B cell (primary cell): ENCODE data around the gene IRF2BP1. TPM values are rescaled to one million over a fixed set of nuclear protein-coding genes. Genes with fewer than 3 reads are reported as not detected.

Source experiments
- ATAC-seq: fragments of 200-7000 bp; cut with Tn5 transposase; one replicate; pipeline ENCODE4 v1.10.0; 2021; ENCODE audit warnings: low read depth, mild to moderate bottlenecking, moderate number of reproducible peaks, moderate library complexity
- CTCF ChIA-PET: fragments of 350-600 bp; sonication (Branson Sonifier 250); formaldehyde crosslinking; loops from one replicate; lab custom pipeline; 2021; ENCODE audit warnings: antibody characterized with exemption, inconsistent platforms; lab: Charles Lee
- POLR2A ChIA-PET: fragments of 350-600 bp; sonication (Branson Sonifier 250); formaldehyde crosslinking; loops from one replicate; lab custom pipeline; 2021; ENCODE audit warnings: antibody characterized with exemption; lab: Charles Lee
- DNase-seq: peaks from one replicate; pipeline ENCODE4 v3.0.0; 2013
- H2AFZ ChIP-seq: 2 replicates; pipeline ENCODE4 v1.6.1; 2012; ENCODE audit warnings: mild to moderate bottlenecking, low read depth, low read length; ENCODE audit not compliant: insufficient read depth, poor library complexity, severe bottlenecking
- H3K27ac ChIP-seq, 2 donors: 1 replicate in 1 of 2; 2 replicates in 1 of 2; pipeline ENCODE4 v1.5.1; 2012 to 2013; ENCODE audit warnings: low read length in 2 of 2, mild to moderate bottlenecking in 2 of 2, moderate library complexity in 1 of 2
- H3K27me3 ChIP-seq, 4 experiments: fragments of 200-600 bp in 1 of 4; sonication (generic) in 1 of 4; replicated peaks in 1 of 4; 1 replicate in 2 of 4; 2 replicates in 2 of 4; pipeline versions ENCODE4 v1.6.1 to v1.7.0; 2013 to 2016; ENCODE audit warnings: low read length in 3 of 4, mild to moderate bottlenecking in 2 of 4, mixed read lengths in 1 of 4, moderate library complexity in 1 of 4; ENCODE audit not compliant: insufficient read depth in 4 of 4, control insufficient read depth in 3 of 4; ENCODE audit errors: control extremely low read depth in 1 of 4
- H3K36me3 ChIP-seq, 2 experiments: replicated peaks in 1 of 2; 1 replicate in 1 of 2; 2 replicates in 1 of 2; pipeline versions ENCODE4 v1.6.1 to v1.7.1; 2013; ENCODE audit warnings: low read length in 1 of 2; ENCODE audit not compliant: insufficient read depth in 2 of 2, control insufficient read depth in 1 of 2; ENCODE audit errors: control extremely low read depth in 1 of 2, extremely low read depth in 1 of 2
- H3K4me1 ChIP-seq, 2 donors: fragments of 200-600 bp in 1 of 2; sonication (generic) in 1 of 2; 1 replicate in 1 of 2; 2 replicates in 1 of 2; pipeline versions ENCODE4 v1.5.1 to v1.6.1; 2013 to 2017; ENCODE audit warnings: low read length in 2 of 2; ENCODE audit not compliant: control insufficient read depth in 2 of 2, insufficient read depth in 2 of 2
- H3K4me2 ChIP-seq: replicated peaks from 2 replicates; pipeline ENCODE3; 2012; ENCODE audit warnings: mild to moderate bottlenecking, low read depth, low read length; ENCODE audit not compliant: poor library complexity, severe bottlenecking
- H3K4me3 ChIP-seq, 5 experiments: fragments of 200-600 bp in 1 of 5; sonication (generic) in 1 of 5; 1 replicate in 3 of 5; 2 replicates in 2 of 5; pipeline versions ENCODE4 v1.5.1 to v1.7.0; 2011 to 2016; ENCODE audit warnings: low read length in 4 of 5, mild to moderate bottlenecking in 4 of 5, low read depth in 2 of 5, control low read depth in 1 of 5, moderate library complexity in 1 of 5; ENCODE audit not compliant: insufficient read depth in 1 of 5; ENCODE audit errors: control extremely low read depth in 1 of 5, extremely low read depth in 1 of 5
- H3K79me2 ChIP-seq: fragments of 200-600 bp; sonication (generic); one replicate; pipeline ENCODE4 v1.6.0; 2016; ENCODE audit warnings: low read length; ENCODE audit not compliant: control insufficient read depth, insufficient read depth
- H3K9ac ChIP-seq: fragments of 200-600 bp; sonication (generic); 2 replicates; pipeline ENCODE4 v1.6.1; 2017; ENCODE audit warnings: mild to moderate bottlenecking, low read length, moderate library complexity
- H3K9me3 ChIP-seq, 3 donors: one replicate each; pipeline versions ENCODE4 v1.6.1 to v1.7.1; 2013; ENCODE audit warnings: low read length in 2 of 3; ENCODE audit not compliant: control insufficient read depth in 2 of 3, insufficient read depth in 1 of 3; ENCODE audit errors: control extremely low read depth in 1 of 3
- H4K20me1 ChIP-seq: 2 replicates; pipeline ENCODE4 v1.6.0; 2012; ENCODE audit warnings: mild to moderate bottlenecking, low read length; ENCODE audit not compliant: insufficient read depth, control insufficient read depth, poor library complexity, severe bottlenecking
- H3K27ac Mint-ChIP-seq: one replicate; pipeline ENCODE4 v1.8.0; 2021; ENCODE audit warnings: mixed read lengths
- H3K27me3 Mint-ChIP-seq: one replicate; pipeline ENCODE4 v1.8.0; 2021; ENCODE audit warnings: mixed read lengths
- H3K4me1 Mint-ChIP-seq: one replicate; pipeline ENCODE4 v1.8.0; 2021; ENCODE audit warnings: mixed read lengths
- H3K4me3 Mint-ChIP-seq: one replicate; pipeline ENCODE4 v1.8.0; 2021; ENCODE audit warnings: mixed read lengths
- H3K9me3 Mint-ChIP-seq: one replicate; pipeline ENCODE4 v1.8.0; 2022; ENCODE audit warnings: mixed read lengths; ENCODE audit not compliant: insufficient read depth
- CTCF ChIP-seq: fragments of 200-600 bp; IDR thresholded peaks from one replicate; pipeline ENCODE4 v1.8.0; 2022; ENCODE audit warnings: antibody characterized with exemption, mild to moderate bottlenecking
- EZH2 ChIP-seq: IDR thresholded peaks from 2 replicates; pipeline ENCODE4 v1.6.1; 2012; ENCODE audit warnings: borderline replicate concordance, low read depth, mild to moderate bottlenecking, moderate library complexity, low read length; ENCODE audit not compliant: insufficient read depth, poor library complexity, severe bottlenecking
- WGBS: methylation state at CpG from one replicate; pipeline ENCODE4 v1.1.5; 2013; ENCODE audit warnings: missing lambda C conversion rate; ENCODE audit not compliant: insufficient coverage; 5-methylcytosine and 5-hydroxymethylcytosine counted together
- intact Hi-C: fragments of 100-400 bp; cut with micrococcal nuclease; formaldehyde crosslinking; loops from one replicate; pipeline ENCODE4 v1.10.0; 2022
- polyA plus RNA-seq: library from polyadenylated mRNA; depleted of rRNA; stranded (reverse); fragments of >200 nt; gene quantifications from 2 replicates; pipeline ENCODE4 v1.2.3, GENCODE V29; 2012
- total RNA-seq, 2 donors: library from RNA; stranded (reverse); fragments of 120-200 nt in 1 of 2; gene quantifications; 1 replicate in 1 of 2; 2 replicates in 1 of 2; pipeline versions ENCODE4 v1.2.3 to v1.2.4, GENCODE V29; 2013 to 2022

Gene IRF2BP1
- total and polyA plus RNA-seq, 2 donors (not counting 1 experiment from before 2014, with no cell fraction given), result 14.9 to 33.9 TPM

- 96% methylated on average over 5 of the region's 6 CpGs for WGBS
- no peak for TF ChIP-seq EZH2
- TF ChIP-seq CTCF, result no peak
- Histone ChIP-seq H3K27me3 (no peaks in the 10 kb centered on the region), H3K36me3 (peaks cover 0 to 5% of the 10 kb centered on the region in 2 experiments), H3K27ac (no peak overlapping the region), H3K9me3 (peaks cover 0 to 2% (median 0%) of the 10 kb centered on the region in 3 donors), H3K79me2 (peaks cover 13% of the 10 kb centered on the region), H3K4me3 (no peak overlapping the region), H3K4me2 (no peak overlapping the region), H2AFZ (no peak overlapping the region), H4K20me1 (peaks cover 14% of the 10 kb centered on the region), H3K4me1 (peaks cover 11 to 20% of the 10 kb centered on the region in 2 donors), H3K9ac (no peak overlapping the region)
- DNase-seq, result no peak
- Mint-ChIP-seq H3K4me1 (peaks cover 19% of the 10 kb centered on the region), H3K4me3 (no peak overlapping the region), H3K27me3 (no peaks in the 10 kb centered on the region), H3K9me3 (no peaks in the 10 kb centered on the region), H3K27ac (no peak overlapping the region)
- POLR2A ChIA-PET, result no interaction called here
- intact Hi-C loops, result loop anchor here (5.0 kb wide), 1 partner anchor 382 kb away; the partner anchor contains the start of gene VASP
- CTCF ChIA-PET, result no interaction called here
- ATAC-seq, result no peak
Observed at GRCh38 chr19:45889210-45889885, 3.4 kb upstream of the IRF2BP1 start.

DNA sequence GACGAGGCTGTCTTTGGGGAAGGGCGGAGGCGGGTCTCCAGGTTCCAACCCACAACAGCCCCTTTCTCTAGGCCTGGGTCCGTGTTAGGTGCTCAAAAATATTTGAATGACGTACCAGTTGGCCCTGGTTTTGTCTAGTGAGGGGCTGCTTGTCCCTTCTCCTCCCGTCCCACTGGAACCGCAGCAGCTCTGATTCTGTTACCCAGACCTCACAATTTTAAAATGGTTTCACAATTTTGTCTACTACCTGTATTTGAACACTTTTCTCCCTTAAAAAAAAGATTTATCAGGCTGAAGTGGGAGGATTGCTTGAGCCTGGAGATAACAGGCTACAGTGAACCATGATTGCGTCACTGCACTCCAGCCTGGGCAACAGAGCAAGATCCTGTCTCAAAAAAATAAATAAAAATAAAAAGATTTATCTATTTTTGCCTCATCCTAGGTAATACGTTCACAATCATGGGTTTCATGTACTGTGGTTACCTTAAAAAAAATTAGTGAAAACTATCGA, 1.3 kb upstream of the IRF2BP1 start:
- H3K9me3 ChIP-seq, result peaks cover 0 to 2% (median 0%) of the 10 kb centered on the region in 3 donors
- intact Hi-C loops, result loop anchor here (5.0 kb wide), 1 partner anchor 380 kb away; the partner anchor contains the start of gene VASP
- peak overlapping the region; percentile 74 for H3K9ac ChIP-seq
- DNase-seq (no peak), ATAC-seq (no peak)
- peak overlapping the region; percentile 90 for H2AFZ ChIP-seq
- peak overlapping the region; percentile 94 for H3K27ac Mint-ChIP-seq
- H3K36me3 ChIP-seq, result peaks cover 0 to 5% of the 10 kb centered on the region in 2 experiments
- peaks cover 29% of the 10 kb centered on the region for H3K79me2 ChIP-seq
- CTCF ChIA-PET, result interaction anchor here (0.7 to 3.4 kb wide), 3 partner anchors 15 to 71 kb away, joined by 3 to 24 read pairs (median 4); partner anchors contain the start of genes FOXA3, MYPOP and SYMPK
- TF ChIP-seq EZH2, result no peak
- TF ChIP-seq CTCF, result no peak
- H3K27me3 Mint-ChIP-seq, result no peaks in the 10 kb centered on the region
- 50% methylated on average over 2 of the region's 10 CpGs for WGBS
- POLR2A ChIA-PET, result interaction anchor here (1.3 to 2.9 kb wide), 2 partner anchors 15 to 24 kb away, joined by 5 to 33 read pairs; partner anchors contain the start of genes MYPOP and SYMPK
- H3K27me3 ChIP-seq, result no peaks in the 10 kb centered on the region
- peaks cover 32% of the 10 kb centered on the region for H4K20me1 ChIP-seq
- peak overlapping the region; percentile 95 for H3K4me3 Mint-ChIP-seq
- no peaks in the 10 kb centered on the region for H3K9me3 Mint-ChIP-seq
- peak overlapping the region; percentile 83 to 90 for H3K27ac ChIP-seq
- peaks cover 24 to 39% of the 10 kb centered on the region in 2 donors for H3K4me1 ChIP-seq
- peak overlapping the region in 4 of 5 experiments; percentile 68 to 86 (median 76) for H3K4me3 ChIP-seq
- H3K4me2 ChIP-seq, result peak overlapping the region; percentile 97
- peaks cover 28% of the 10 kb centered on the region for H3K4me1 Mint-ChIP-seq
